Upper lobe of left lung (tissue), 4 donors: Measurements from ENCODE around the gene ASB4.

Source experiments
- CTCF ChIP-seq, 6 experiments: fragments of 450-650 bp in 4 of 6; fragments of 200-600 bp in 2 of 6; sonication (generic) in 2 of 6; IDR thresholded peaks; one replicate each; pipeline ENCODE4 v1.5.1; 2016 to 2019; ENCODE audit warnings: antibody characterized with exemption in 6 of 6
- EP300 ChIP-seq, 4 donors: sonication (generic); formaldehyde crosslinking; IDR thresholded peaks; one replicate each; pipeline ENCODE4 v1.5.1; 2017; ENCODE audit warnings: antibody characterized with exemption in 4 of 4, control low read depth in 2 of 4
- POLR2A ChIP-seq, 4 donors: fragments of 450-650 bp; IDR thresholded peaks; one replicate each; pipeline ENCODE4 v1.5.1; 2016 to 2017; ENCODE audit warnings: antibody characterized with exemption in 4 of 4, mild to moderate bottlenecking in 2 of 4
- POLR2AphosphoS5 ChIP-seq, 2 donors: sonication (generic); formaldehyde crosslinking; IDR thresholded peaks; one replicate each; pipeline ENCODE4 v1.5.1; 2017; ENCODE audit warnings: antibody characterized with exemption in 2 of 2

- TF ChIP-seq CTCF (IDR thresholded peaks at IDR 0.05) = no peak
- no peak for TF ChIP-seq EP300 (IDR thresholded peaks at IDR 0.05)
- TF ChIP-seq POLR2A (IDR thresholded peaks at IDR 0.05) = no peak
- TF ChIP-seq POLR2AphosphoS5 (IDR thresholded peaks at IDR 0.05) = no peak
Observed at GRCh38 chr7:95589766-95590165, 104.0 kb downstream of the ASB4 start.
